HL-60/S4 treated with phorbol 12-myristate 13-acetate at 8.2 ng/mL for 4 days and 3 days (cell line): ENCODE results near the gene PIGO.

Experiments used
- in situ Hi-C: fragments of 300-500 bp; cut with MboI; formaldehyde crosslinking; loops from 2 replicates; pipeline ENCODE4 v1.15.0; 2022; ENCODE audit warnings: low sequenced_read_pairs

PIGO gene

GRCh38 chr9:35074141-35074540 lies 22.2 kb downstream of the PIGO start:
- in situ Hi-C loops: loop anchor here (25.0 kb wide), 1 partner anchor 638 kb away; no protein-coding TSS in a partner anchor

- in situ Hi-C loops: loop anchor here (25.0 kb wide), 1 partner anchor 639 kb away; no protein-coding TSS in a partner anchor
Measured at GRCh38 chr9:35073279-35073612, 23.1 kb downstream of the PIGO start.

DNA sequence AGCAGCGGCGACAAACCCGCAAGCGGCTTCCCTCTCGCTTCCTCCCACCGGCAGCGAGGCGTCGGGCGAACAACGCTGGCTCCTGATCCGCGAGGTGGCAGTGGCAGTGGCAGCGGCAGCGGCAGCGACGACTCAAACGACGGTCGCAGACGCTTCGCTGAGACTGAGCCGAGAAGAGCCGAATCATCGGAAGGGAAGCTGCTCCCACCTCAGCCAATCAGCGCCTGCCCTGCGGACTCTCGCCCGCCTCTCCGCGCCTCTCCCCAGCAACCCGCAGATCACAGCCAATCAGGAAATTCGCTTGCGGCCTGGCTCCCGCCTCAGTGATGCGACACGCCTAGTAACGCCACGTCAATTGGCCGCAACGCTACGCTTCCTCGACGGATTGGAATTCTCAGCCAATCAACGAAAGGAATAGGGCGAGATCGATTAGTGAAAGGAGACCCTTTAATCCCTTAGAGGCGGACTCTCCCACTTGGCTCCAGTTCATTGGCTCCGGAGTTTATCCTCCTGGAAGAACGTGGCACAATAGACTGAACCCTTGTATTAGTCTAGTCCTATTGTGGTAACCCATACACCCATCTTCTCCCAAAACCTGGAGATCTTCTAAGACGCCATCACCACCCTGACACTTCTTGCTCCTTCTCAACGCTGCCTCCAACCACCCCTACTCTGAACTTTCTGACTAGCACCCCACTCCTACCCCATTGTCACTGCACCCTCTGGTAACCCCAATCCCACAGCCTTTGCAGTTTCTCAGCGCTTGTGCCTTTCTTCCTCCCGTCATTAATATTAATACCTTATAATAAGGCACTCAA lies 23.7 kb downstream of the PIGO start, which contains the start of gene VCP:
Gene VCP, minus strand, starts transcription at position 165 of the 818 bp plus-strand sequence. CDS start 272 bp downstream, outside the sequence.
- in situ Hi-C loops: loop anchor here (25.0 kb wide), 1 partner anchor 640 kb away; no protein-coding TSS in a partner anchor

- in situ Hi-C loops: loop anchor here (25.0 kb wide), 1 partner anchor 640 kb away; no protein-coding TSS in a partner anchor
Measured at GRCh38 chr9:35071814-35072460, 24.5 kb downstream of the PIGO start.

DNA sequence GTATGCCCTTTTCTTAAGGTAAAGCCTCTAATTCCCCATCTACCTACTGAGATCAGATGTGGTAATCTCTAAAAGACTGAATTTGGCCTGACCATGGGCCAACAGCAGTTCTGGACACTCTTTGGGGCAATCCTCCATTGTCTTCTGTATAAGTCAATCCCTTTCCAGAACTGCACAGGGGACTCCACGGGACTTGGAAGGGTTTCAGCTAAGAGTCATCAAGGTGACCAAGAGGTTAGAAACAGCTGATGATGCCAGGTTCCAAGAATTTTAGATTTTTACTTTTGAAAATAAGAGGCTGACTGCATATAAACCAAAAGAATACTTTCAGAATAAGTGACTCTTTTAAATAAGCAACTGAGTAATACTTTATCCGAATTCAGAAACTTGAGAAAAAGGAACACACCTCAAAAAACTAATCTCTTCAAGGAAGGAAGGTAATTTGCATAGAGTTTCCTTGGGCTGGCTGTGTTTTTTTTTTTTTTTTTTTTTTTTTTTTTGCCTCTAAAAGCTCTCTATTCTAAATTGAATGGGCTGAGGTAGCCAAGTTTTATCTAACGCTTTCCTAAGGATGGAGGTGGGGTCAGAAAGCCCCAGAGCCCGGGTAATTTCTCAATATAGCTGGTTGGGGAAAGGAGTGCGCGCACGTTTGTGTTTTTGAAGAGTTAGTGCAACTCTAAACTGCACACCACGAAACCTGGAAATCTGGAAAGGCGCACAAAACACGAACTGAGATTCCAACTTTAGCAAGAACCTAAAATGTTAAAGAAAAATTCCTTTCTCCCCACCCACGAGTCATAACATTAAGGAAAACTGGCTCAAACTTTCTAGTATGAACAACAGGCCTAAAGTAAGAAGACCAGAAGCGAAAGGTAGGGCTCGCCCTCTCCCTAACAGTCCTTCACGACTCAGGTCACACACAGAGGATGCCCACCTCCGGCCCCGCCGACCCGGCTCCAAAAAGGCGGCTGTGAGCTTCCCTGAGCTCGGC lies 25.3 kb downstream of the PIGO start:
- in situ Hi-C loops: loop anchor here (25.0 kb wide), 1 partner anchor 641 kb away; no protein-coding TSS in a partner anchor

GRCh38 chr9:35069020-35069419 lies 27.4 kb downstream of the PIGO start:
- in situ Hi-C loops: loop anchor here (25.0 kb wide), 1 partner anchor 643 kb away; no protein-coding TSS in a partner anchor

- in situ Hi-C loops: loop anchor here (25.0 kb wide), 1 partner anchor 645 kb away; no protein-coding TSS in a partner anchor
Measured at GRCh38 chr9:35067056-35067455, 29.3 kb downstream of the PIGO start.

DNA sequence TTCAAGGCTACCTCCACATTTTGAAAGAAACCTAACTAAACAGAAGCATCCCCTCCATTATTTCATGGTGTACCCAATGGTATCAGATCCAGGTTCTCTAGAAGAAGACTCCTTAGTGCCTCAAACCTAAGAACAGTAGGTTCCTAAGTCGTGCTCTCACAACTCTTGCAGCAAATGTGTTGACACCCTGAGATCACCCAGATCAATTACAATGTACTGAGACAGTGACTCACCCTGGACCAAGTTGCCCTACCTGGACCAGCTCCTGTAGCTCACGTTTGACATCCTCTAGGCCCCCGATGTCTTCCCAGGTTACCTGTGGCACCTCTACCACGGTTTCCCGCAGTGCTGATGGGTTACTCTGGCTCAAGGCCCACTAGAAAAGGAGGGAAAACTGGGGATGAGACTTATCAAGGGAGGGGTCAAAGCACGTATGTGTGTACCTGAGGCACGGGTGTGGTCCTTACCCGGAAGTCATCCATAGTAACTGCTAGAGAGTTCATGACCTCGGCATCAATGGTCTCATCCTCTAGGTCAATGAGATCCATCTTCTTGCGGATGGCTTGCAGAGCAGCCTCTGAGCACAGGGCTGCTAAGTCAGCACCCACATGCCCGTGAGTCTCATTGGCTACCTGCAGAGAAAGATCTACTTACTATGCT lies 35.7 kb downstream of the PIGO start:
- in situ Hi-C loops: loop anchor here (25.0 kb wide), 1 partner anchor 652 kb away; no protein-coding TSS in a partner anchor

- in situ Hi-C loops: loop anchor here (25.0 kb wide), 1 partner anchor 653 kb away; no protein-coding TSS in a partner anchor
Measured at GRCh38 chr9:35059438-35059837, 37.0 kb downstream of the PIGO start.

DNA sequence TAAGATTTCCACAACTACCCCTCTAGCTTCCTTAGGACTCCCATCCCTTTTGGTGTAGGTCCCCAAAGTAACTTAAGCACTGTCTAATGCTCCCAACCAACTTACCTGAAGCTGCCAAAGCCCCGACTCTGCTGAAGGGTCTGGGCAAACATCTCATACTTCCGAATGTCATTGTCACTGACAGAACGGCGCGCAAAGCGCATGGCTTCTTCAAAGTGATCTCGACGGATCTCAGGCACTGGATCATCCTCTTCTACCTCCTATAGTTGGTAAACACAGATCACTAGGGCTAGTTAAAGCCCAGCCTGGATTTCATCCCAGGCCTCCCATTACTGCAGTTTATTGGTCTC lies 39.1 kb downstream of the PIGO start:
- in situ Hi-C loops: loop anchor here (25.0 kb wide), 1 partner anchor 655 kb away; no protein-coding TSS in a partner anchor

GRCh38 chr9:35056571-35057270 lies 39.7 kb downstream of the PIGO start:
- in situ Hi-C loops: loop anchor here (25.0 kb wide), 1 partner anchor 656 kb away; no protein-coding TSS in a partner anchor

GRCh38 chr9:35054871-35055644 lies 41.3 kb downstream of the PIGO start:
- in situ Hi-C loops: loop anchor here (25.0 kb wide), 1 partner anchor 657 kb away; no protein-coding TSS in a partner anchor

DNA sequence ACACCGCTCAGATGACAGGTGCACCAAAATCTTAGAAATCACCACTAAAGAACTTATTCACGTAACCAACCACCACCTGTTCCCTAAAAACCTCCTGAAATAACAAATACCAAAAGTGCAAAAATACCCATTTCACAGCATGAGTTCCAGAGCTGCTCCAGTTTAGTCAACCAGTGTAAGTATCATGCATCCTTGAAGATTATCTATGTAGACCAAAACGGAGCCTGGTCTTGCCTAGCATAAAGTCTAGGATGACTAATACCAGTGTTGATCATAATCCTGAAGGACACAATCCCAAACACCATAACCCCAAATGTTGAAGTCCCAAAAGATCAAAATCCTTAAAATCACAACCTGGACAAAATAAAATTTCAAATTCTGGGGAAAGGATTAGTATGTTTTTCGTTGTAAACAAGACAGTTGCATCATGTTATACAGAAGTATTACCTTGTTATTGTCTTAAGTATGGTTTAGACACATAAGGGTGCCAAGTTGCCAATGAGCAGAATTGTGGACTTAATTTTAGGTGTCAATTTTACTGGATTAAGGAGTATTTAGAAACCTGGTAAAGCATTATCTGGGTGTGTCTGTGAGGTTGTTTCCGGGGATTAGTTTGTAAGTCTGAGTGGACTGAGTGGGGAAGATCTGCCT lies 42.1 kb downstream of the PIGO start:
- in situ Hi-C loops: loop anchor here (25.0 kb wide), 1 partner anchor 658 kb away; no protein-coding TSS in a partner anchor

DNA sequence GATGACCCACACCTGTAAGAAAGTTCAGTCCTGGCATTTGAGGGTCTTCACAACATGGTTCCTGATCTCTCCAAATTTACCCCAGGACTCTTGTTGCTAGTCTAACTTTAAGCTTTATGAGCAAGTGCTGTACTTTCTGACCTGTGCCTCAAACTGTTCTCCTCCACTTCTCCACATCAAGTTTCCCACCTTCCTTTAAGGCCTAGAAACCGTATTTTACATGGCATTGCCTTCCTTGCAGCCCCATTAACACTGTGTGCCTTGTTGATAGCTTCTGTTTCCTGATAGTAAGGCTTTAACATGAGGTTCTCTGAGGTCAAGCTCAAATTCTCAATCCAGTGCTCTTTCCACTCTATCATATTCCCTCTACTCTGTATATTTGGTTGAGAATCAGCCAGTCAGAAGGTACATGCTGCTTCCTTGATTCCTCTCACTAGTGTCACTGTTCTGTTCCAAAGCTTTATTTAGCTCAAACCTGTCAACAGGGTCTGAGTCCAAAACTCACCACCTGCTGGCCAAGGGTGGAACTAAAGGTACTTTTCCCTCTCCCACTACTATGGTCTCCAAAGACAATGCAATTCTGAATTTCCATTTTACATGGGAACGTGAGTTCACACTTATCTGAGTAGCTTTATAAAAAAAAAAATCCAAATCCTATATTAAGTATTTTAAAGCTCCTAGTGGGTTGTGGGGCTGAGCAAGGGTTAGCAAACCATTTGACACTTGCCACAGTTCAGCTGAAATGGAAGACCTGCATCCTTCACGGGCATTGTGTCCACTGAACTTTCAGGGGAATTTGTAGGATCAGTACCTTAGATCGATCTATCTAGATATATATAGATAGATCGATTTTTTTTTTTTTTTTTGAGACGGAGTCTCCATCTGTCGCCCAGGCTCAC lies 45.1 kb downstream of the PIGO start:
- in situ Hi-C loops: loop anchor here (25.0 kb wide), 1 partner anchor 661 kb away; no protein-coding TSS in a partner anchor

- in situ Hi-C loops: no loop called here
Measured at GRCh38 chr9:35048511-35048910, 47.9 kb downstream of the PIGO start.

DNA sequence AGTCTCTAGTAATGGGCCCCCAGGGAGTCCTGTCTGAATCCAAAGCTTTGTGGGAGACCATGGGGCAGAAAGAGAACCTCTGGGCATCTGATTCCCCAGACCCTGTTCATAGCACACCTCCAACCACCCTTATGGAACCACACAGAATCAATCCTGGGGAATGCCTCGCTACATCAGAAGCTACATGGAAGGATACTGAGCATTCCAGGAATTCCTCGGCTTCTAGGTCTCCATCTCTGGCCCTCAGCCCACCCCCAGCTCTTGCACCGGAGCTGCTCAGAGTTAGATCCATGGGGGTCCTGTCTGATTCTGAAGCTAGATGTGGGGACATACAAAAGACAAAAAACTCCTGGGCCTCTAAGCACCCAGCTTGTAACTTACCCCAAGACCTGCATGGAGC lies 52.3 kb downstream of the PIGO start:
- in situ Hi-C loops: no loop called here
